ENCODE measurements around the gene SPDYE4. TPM values are rescaled to one million over a fixed set of nuclear protein-coding genes. Genes with fewer than 3 reads are reported as not detected.

SPDYE4 gene, protein sequence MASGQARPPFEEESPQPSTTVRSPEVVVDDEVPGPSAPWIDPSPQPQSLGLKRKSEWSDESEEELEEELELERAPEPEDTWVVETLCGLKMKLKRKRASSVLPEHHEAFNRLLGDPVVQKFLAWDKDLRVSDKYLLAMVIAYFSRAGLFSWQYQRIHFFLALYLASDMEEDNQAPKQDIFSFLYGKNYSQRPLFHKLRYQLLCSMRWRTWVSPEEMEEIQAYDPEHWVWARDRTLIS
- not detected in 2 replicates for total RNA-seq

DNA sequence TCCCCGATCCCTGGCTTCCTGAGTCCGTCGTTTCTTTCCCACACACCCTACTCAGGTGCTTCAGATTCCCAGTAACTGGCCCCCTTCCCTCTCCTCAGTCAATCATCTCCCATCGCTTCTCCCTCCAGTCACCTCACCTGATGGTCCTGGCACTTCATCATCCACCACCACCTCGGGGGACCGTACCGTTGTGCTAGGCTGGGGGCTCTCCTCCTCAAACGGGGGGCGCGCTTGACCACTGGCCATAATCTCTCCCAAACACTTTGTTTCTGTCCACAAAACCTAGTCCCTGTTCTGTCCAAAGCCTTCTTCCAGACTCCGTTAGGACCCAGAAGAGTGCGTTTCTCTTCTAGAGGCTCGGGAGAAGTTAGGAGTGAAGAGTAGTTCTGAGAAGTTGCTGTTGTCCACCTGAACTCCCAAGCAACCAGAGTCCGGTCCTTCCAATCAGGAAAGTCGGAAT is at the start of gene SPDYE4:
Gene SPDYE4, minus strand, starts transcription at position 410 of the 460 bp plus-strand sequence. Its CDS starts 164 bp downstream, at position 246.

DNA sequence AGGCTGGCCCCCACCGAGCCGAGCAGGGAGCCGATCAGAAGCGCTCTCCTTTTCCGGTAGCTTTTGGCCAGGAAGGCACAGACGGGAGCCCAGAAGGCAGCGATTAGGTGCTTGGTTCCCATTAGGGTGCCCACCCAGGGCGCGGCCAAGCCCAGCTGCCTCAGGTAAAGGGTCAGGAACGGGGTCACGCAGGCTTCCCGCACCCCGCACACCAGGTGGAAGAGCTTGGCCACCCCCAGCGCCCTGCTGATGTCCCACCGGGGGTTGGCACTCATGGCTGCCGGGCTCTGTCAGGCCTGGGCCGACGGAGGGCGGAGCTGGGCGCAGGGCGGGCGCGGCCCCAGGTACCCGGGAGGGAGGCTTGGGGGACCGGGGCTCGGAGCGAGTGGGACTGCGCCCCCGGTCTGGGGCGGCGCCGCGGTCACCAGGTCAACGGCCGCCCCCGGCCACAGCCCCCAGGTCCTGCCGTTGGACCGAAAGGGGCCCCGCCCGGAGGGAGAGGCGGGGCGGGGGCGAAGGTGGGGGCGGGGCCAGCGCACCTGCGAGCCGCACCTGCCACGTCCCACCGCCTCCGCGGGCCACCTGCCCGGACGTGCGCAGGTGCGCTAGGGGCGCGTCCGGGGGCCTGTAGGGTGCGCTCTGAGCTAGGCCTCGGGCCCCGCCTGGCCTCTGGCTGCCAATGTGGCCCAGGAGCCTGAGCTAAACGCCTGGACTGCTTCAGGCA is 40.7 kb upstream of the SPDYE4 start, which contains the start of gene MFSD6L:
Gene MFSD6L, minus strand, starts transcription at position 520 of the 724 bp plus-strand sequence. Its CDS starts 245 bp downstream, at position 275.

Other genes with a start within 250 kb of the SPDYE4 start
- gene MYH10, start 127.8 kb downstream of the SPDYE4 start, total RNA-seq, result 120 and 416 TPM in 2 replicates
- not detected in 2 replicates for gene CCDC42, start 13.7 kb downstream of the SPDYE4 start, total RNA-seq
- gene MFSD6L, start 40.8 kb upstream of the SPDYE4 start, total RNA-seq, result 0.13 TPM in 1 of 2 replicates, not detected in the other
- 0.31 TPM in 1 of 2 replicates, not detected in the other for gene PIK3R6, start 109.1 kb upstream of the SPDYE4 start, total RNA-seq
- not detected in 2 replicates for gene PIK3R5, start 207.2 kb upstream of the SPDYE4 start, total RNA-seq